K562 (cell line): ENCODE results near the gene MPRIP.

ENCODE experiments used
- DMBX1 ChIP-seq: fragments of 250-450 bp; sonication (Bioruptor Pico); IDR thresholded peaks from 2 replicates; pipeline ENCODE4 v1.8.0; 2022; ENCODE audit warnings: inconsistent platforms, mild to moderate bottlenecking, moderate library complexity, borderline replicate concordance
- MAZ ChIP-seq, 2 experiments: fragments of 450-650 bp in 1 of 2; sonication (generic) in 1 of 2; formaldehyde crosslinking; IDR thresholded peaks in 1 of 2; conservative IDR thresholded peaks in 1 of 2; 2 replicates each; pipeline versions ENCODE4 v1.4.0 to v1.5.0; 2020; ENCODE audit warnings: mild to moderate bottlenecking in 1 of 2, missing genetic modification reagents in 1 of 2
- MTF1 ChIP-seq: fragments of 250-450 bp; sonication (Bioruptor Pico); IDR thresholded peaks from 2 replicates; pipeline ENCODE4 v1.9.0; 2021; ENCODE audit warnings: moderate library complexity, mild to moderate bottlenecking, inconsistent platforms, borderline replicate concordance
- USF2 ChIP-seq: sonication (generic); formaldehyde crosslinking; IDR thresholded peaks from 2 replicates; pipeline ENCODE4 v1.5.0; 2020; ENCODE audit warnings: missing genetic modification reagents
- ZFP1 ChIP-seq: fragments of 450-650 bp; formaldehyde crosslinking; IDR thresholded peaks from 2 replicates; pipeline ENCODE4 v1.4.0; 2020; ENCODE audit warnings: mild to moderate bottlenecking, mixed read lengths

- no peak for TF ChIP-seq ZFP1 (CRISPR knock-in tag)
- TF ChIP-seq MTF1 (CRISPR knock-in tag), result no peak
- no peak for TF ChIP-seq MAZ (CRISPR knock-in tag; conservative IDR thresholded peaks at IDR 0.05 in 1 of 2, IDR thresholded peaks at IDR 0.05 in 1 of 2)
- no peak for TF ChIP-seq USF2 (CRISPR knock-in tag)
- TF ChIP-seq DMBX1, result no peak
These were observed 140.4 kb downstream of the MPRIP start for GRCh38 chr17:17182598-17183136.
